Epithelial cell of proximal tubule (primary cell): ENCODE results near the gene TRIM39. TPM values are rescaled to one million over a fixed set of nuclear protein-coding genes. Genes with fewer than 3 reads are reported as not detected.
A peak's percentile ranks its signal among the peaks of the same experiment; 100 is the strongest.

Experiments used
- DNase-seq: peaks from one replicate; pipeline ENCODE4 v3.0.0-alpha.2; 2011; ENCODE audit warnings: low read depth
- H3K4me3 ChIP-seq: 2 replicates; pipeline ENCODE4 v1.5.1; 2011; ENCODE audit warnings: low read depth, mild to moderate bottlenecking, low read length
- total RNA-seq: library from RNA; depleted of rRNA; stranded (reverse); fragments of >200 nt; gene quantifications from 2 replicates; pipeline ENCODE4 v1.2.3, GENCODE V29; 2015
- TF ChIP-seq, protein P1 (sequence below): conservative IDR thresholded peaks from 2 replicates; pipeline ENCODE4 v1.5.1; 2012; ENCODE audit warnings: low read depth, mild to moderate bottlenecking, low read length

TRIM39 gene
- total RNA-seq, 1 donor from 2014 or later, result 9.8 TPM

DNA sequence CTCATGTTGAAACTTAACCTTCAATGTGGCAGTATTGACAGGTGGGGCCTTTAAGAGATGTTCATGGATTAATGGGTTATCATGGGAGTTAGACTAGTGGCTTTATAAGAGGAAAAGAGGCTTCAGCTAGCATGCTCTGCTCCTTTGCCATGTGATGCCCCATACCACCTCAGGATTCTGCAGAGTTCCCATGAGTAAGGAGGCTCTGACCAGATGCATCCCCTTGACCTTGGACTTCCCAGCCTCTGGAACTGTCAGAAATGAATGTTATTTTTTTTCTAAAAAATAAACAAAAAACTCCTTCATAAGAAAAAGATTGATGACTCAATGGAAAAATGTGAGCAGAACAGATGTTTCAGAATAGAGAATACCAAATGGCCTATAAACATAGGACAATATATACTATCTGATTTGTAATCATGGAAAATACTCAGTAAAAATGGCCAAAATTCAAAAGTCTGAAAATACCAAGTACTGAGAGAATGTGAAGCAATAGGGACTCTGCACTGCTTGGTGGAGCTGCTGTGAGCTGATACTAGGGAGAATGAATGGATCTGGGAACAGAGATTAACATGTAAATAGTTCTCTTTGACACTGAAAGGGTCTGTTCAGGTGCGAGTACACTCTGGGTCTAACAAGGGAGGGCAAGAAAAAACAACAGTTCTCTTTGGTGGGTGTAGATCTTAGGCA, 7.4 kb upstream of the TRIM39 start:
- DNase-seq, result no peak
- TF ChIP-seq, protein P1, sequence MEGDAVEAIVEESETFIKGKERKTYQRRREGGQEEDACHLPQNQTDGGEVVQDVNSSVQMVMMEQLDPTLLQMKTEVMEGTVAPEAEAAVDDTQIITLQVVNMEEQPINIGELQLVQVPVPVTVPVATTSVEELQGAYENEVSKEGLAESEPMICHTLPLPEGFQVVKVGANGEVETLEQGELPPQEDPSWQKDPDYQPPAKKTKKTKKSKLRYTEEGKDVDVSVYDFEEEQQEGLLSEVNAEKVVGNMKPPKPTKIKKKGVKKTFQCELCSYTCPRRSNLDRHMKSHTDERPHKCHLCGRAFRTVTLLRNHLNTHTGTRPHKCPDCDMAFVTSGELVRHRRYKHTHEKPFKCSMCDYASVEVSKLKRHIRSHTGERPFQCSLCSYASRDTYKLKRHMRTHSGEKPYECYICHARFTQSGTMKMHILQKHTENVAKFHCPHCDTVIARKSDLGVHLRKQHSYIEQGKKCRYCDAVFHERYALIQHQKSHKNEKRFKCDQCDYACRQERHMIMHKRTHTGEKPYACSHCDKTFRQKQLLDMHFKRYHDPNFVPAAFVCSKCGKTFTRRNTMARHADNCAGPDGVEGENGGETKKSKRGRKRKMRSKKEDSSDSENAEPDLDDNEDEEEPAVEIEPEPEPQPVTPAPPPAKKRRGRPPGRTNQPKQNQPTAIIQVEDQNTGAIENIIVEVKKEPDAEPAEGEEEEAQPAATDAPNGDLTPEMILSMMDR, result no peak
- H3K4me3 ChIP-seq, result no peak overlapping the region

DNA sequence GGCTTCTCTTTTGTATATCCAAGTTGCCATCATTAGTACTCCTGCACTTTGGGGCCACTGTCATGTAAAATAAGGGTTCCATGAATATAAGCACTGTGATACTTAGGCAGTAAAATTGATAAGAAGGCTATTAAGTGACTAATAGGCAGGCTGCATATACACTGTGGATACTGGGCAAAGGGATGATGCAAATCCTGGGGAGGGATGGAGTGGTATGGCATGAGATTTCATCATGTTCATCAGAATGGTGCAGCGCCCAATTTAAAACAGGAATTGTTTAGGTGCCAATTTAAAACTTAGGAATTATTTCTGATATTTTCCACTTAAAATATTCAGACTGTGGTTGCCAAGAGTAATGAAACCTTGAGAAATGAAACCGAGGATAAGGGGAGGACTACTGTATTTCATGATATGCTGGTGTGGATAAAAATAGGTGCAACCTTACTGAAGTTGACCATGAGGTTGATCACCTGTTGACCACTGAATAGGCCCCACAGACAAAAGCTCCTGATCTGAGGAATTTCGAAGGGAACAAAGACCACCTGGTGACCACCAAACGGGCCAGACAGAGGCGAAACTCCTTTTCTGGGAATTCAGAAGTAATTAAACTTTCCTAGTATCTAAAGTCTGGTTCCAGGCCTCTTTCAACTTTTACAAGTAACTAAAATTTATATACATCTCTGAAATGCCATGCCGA, 4.9 kb upstream of the TRIM39 start:
- TF ChIP-seq, protein P1, result no peak
- no peak overlapping the region for H3K4me3 ChIP-seq

DNA sequence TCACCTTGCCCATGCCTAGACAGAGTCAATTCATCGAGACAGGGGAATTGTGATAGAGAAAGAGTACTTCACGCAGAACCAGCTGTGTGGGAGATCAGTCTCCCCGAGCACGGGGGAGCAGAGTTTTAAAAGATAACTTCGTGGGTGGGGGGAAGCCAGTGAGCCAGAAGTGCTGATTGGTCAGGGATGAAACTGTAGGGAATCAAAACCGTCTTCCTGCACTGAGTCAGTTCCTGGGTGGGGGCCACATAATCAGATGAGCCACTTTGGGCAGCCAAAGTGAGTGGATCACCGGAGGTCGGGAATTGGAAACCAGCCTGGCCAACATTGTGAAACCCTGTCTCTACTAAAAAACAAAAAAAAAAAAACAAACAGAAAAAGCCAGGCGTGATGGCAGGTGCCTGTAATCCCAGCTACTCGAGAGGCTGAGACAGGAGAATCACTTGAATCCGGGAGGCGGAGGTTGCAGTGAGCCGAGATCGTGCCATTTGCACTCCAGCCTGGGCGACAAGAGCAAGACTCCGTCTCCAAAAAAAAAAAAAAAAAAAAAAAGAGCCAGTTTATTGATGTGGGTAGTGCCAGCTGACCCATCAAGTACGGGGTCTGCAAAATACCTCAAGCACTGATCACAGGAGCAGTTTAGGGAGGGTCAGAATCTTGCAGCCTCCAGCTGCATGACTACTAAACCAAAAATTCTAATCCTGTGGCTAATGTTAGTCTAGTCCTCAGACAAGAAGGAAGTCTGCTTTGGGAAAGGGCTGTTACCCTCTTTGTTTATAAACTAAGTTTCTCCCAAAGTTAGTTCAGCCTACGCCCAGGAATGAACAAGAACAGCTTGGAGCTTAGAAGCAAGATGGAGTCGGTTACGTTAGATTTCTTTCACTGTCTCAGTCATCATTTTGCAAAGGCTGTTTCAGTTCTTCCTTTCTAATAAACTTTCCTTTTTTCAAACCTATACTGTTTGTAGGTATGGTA, 3.9 kb upstream of the TRIM39 start:
- no peak overlapping the region for H3K4me3 ChIP-seq
- TF ChIP-seq, protein P1, result no peak
- no peak for DNase-seq

More for the DNA sequence above, 4.9 kb upstream of the TRIM39 start:
- no peak for DNase-seq

DNA sequence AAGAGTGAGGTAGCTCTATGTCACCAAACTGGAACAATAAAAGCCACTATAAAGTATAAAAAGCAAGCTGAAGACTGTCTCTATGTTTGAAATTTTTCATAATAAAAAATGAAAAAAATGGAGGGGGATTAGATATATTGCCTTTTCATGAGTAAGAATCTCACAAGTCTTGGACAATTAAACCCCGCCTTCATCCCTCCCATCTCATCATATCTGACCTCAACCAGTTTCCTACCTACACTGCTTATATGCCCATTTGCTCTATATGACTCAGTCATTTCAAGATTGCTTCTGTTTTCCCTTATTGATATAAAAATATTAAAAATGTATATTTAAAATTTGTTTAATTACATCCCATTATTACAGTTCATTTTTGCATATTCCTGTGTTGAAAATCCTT, 2.9 kb upstream of the TRIM39 start:
- TF ChIP-seq, protein P1, result no peak
- no peak overlapping the region for H3K4me3 ChIP-seq
- DNase-seq, result no peak

DNA sequence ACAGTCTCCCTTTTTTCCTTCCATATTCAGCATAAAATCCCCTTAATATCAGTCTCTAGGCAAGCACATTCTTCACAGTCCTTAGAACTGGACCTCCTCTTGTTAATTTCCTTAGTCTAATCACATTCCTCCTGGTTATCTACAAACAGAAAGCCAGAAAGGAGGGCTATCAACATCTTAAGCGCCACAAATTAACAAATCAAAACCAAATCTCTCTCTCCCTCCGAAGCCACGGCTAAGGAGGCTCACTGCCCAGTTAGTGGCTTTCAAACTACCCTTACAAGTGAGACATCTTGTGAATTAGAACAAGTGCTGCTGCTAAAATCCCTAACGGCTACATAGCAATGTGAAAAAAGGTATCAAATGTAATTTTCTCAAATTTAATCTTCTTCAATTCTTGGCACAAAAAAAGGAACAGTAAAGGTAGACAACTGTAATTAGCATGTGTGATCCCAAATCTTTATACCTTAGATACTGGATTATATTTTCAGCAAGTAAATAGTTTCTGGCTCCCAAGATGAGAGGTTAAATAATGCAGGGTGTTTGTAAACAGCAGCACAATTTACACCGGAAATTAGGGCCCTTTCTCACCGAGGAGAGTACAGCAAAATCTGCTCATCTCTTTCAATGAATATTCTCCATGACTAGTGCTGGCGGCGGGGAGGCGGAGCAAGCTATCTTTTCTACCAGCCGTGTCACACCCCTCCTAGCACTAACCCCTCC, 1.4 kb upstream of the TRIM39 start:
- TF ChIP-seq, protein P1, result no peak
- DNase-seq, result no peak
- peak overlapping the region; percentile 87 for H3K4me3 ChIP-seq

DNA sequence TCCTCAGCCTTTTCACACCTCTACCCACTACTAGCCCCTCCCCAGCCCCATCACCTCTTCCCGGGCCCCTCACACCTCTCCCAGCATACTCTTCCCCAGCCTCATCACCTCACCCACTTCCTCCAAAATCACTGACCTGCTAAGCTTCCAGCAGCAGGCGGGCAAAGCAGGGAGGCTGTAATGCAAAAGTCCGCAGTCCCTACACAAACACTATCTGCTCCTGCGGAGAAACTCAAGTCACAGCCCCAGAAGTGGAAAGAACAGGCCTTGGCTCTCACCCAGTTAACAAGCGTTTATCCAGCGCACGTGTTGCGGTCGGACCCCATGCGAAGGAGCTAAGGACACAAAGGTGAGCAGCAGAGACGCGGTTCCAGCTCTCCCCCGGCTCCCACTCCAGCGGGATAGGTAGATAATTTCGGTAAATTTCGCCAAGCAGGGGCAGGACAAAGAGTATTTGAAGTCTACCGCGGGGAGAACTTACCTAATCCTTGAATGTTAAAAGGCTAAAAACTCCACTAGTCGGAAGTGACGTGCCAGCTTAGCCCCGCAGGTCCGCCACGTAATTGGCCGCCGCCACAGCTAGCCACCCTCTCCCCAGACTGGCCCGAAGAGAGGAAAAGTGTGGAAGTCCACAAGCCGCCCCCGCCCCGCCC, 728 bp upstream of the TRIM39 start:
- TF ChIP-seq, protein P1, result no peak
- H3K4me3 ChIP-seq, result peak overlapping the region; percentile 87
- DNase-seq, result no peak
